HCT116 (cell line): ENCODE results near the gene ADAMTS20. TPM values are rescaled to one million over a fixed set of nuclear protein-coding genes. Genes with fewer than 3 reads are reported as not detected.

Experiments used
- ATAC-seq: fragments of 200-7000 bp; cut with Tn5 transposase; 2 replicates; pipeline ENCODE4 v1.9.1; 2020; ENCODE audit warnings: mild to moderate bottlenecking, moderate library complexity
- BruUV-seq: library from RNA; stranded (reverse); fragments of 400-500 nt; replicated peaks from 2 replicates; lab custom pipeline; 2021; lab: Mats Ljungman, UMichigan
- CTCF ChIA-PET: fragments of 300-600 bp; sonication (Branson Sonifier 250); formaldehyde crosslinking; loops from one replicate; lab custom pipeline; 2021; ENCODE audit warnings: antibody characterized with exemption; lab: Charles Lee
- POLR2A ChIA-PET: fragments of 300-600, 350-600 bp; sonication (Branson Sonifier 250); formaldehyde crosslinking; loops from one replicate; lab custom pipeline; 2021; ENCODE audit warnings: antibody characterized with exemption; lab: Charles Lee
- RAD21 ChIA-PET, 2 experiments: fragments of 300-600 bp; sonication (Branson Sonifier 250); formaldehyde crosslinking; loops; one replicate each; lab custom pipeline; 2023; ENCODE audit warnings: low total read pairs in 2 of 2; ENCODE audit not compliant: uncharacterized antibody in 2 of 2, unreplicated experiment in 2 of 2, low non-redundant PET in 1 of 2; lab: Charles Lee
- DNase-seq: peaks from one replicate; pipeline ENCODE4 v3.0.0-alpha.2; 2010; ENCODE audit warnings: low read depth, low spot score
- H2AFZ ChIP-seq: fragments of 200-600 bp; shearing (Covaris generic), sonication (generic); 2 replicates; pipeline ENCODE4 v1.6.1; 2017; ENCODE audit warnings: low read depth, mixed run types, mixed read lengths, antibody characterized with exemption, low read length; ENCODE audit not compliant: poor library complexity, severe bottlenecking
- H3K27ac ChIP-seq: 2 replicates; pipeline ENCODE4 v1.5.1; 2012; ENCODE audit warnings: low read depth, low read length
- H3K27me3 ChIP-seq: fragments of 200-600 bp; sonication (generic); 2 replicates; pipeline ENCODE4 v1.6.1; 2016; ENCODE audit warnings: mixed run types, low read length, mixed read lengths; ENCODE audit not compliant: insufficient read depth
- H3K36me3 ChIP-seq, 2 experiments: fragments of 200-500 bp in 1 of 2; fragments of 200-600 bp in 1 of 2; sonication (Bioruptor generic) in 1 of 2; sonication (generic) in 1 of 2; 2 replicates each; pipeline versions ENCODE4 v1.5.1 to v1.6.1; 2014 to 2016; ENCODE audit warnings: low read length in 2 of 2, inconsistent platforms in 1 of 2, mixed read lengths in 1 of 2, mixed run types in 1 of 2; ENCODE audit not compliant: insufficient read depth in 2 of 2, control insufficient read depth in 1 of 2
- H3K4me1 ChIP-seq, 2 experiments: fragments of 200-600 bp in 1 of 2; sonication (generic) in 1 of 2; 2 replicates each; pipeline versions ENCODE4 v1.5.1 to v1.6.1; 2012 to 2017; ENCODE audit warnings: low read length in 2 of 2, inconsistent platforms in 1 of 2, mild to moderate bottlenecking in 1 of 2, mixed read lengths in 1 of 2, mixed run types in 1 of 2, moderate library complexity in 1 of 2; ENCODE audit not compliant: insufficient read depth in 2 of 2, control insufficient read depth in 1 of 2
- H3K4me2 ChIP-seq: fragments of 200-600 bp; sonication (generic); 2 replicates; pipeline ENCODE4 v1.6.1; 2017; ENCODE audit warnings: mixed run types, low read length, mixed read lengths
- H3K4me3 ChIP-seq, 2 experiments: fragments of 200-600 bp in 1 of 2; sonication (generic) in 1 of 2; replicated peaks in 1 of 2; 2 replicates each; pipeline ENCODE4 v1.5.1; 2011 to 2016; ENCODE audit warnings: low read length in 2 of 2, control low read depth in 1 of 2, low read depth in 1 of 2, mild to moderate bottlenecking in 1 of 2, mixed read lengths in 1 of 2, mixed run types in 1 of 2
- H3K79me2 ChIP-seq: fragments of 200-600 bp; sonication (generic); 2 replicates; pipeline ENCODE4 v1.6.1; 2017; ENCODE audit warnings: mild to moderate bottlenecking, mixed run types, low read length, moderate library complexity, mixed read lengths; ENCODE audit not compliant: insufficient read depth
- H3K9ac ChIP-seq: fragments of 200-600 bp; sonication (generic); 2 replicates; pipeline ENCODE4 v1.6.1; 2016; ENCODE audit warnings: low read length, mixed read lengths
- H3K9me2 ChIP-seq: fragments of 200-600 bp; sonication (generic), shearing (Covaris generic); 2 replicates; pipeline ENCODE4 v1.6.1; 2017; ENCODE audit warnings: mixed run types, mild to moderate bottlenecking, moderate library complexity; ENCODE audit not compliant: insufficient read depth
- H3K9me3 ChIP-seq, 2 experiments: fragments of 200-500 bp in 1 of 2; fragments of 200-600 bp in 1 of 2; sonication (Bioruptor generic) in 1 of 2; sonication (generic) in 1 of 2; 2 replicates each; pipeline ENCODE4 v1.6.1; 2014 to 2017; ENCODE audit warnings: low read length in 2 of 2, mixed read lengths in 2 of 2, inconsistent platforms in 1 of 2, low read depth in 1 of 2, mild to moderate bottlenecking in 1 of 2, mixed run types in 1 of 2, moderate library complexity in 1 of 2; ENCODE audit not compliant: control insufficient read depth in 1 of 2, insufficient read depth in 1 of 2
- H4K20me1 ChIP-seq: fragments of 200-600 bp; sonication (generic), shearing (Covaris generic); 2 replicates; pipeline ENCODE4 v1.6.1; 2017; ENCODE audit warnings: mixed run types, mild to moderate bottlenecking, moderate library complexity; ENCODE audit not compliant: insufficient read depth
- ATF3 ChIP-seq: IDR thresholded peaks from 2 replicates; pipeline ENCODE4 v1.6.1; 2012
- CEBPB ChIP-seq: IDR thresholded peaks from 2 replicates; pipeline ENCODE4 v1.6.1; 2012; ENCODE audit warnings: low read depth
- EZH2 ChIP-seq: fragments of 200-600 bp; sonication (generic); IDR thresholded peaks from 2 replicates; pipeline ENCODE4 v1.6.1; 2017; ENCODE audit warnings: antibody characterized with exemption, mixed run types
- EZH2phosphoT487 ChIP-seq: fragments of 200-600 bp; IDR thresholded peaks from 2 replicates; pipeline ENCODE4 v1.6.1; 2018; ENCODE audit warnings: antibody characterized with exemption, borderline replicate concordance
- JUND ChIP-seq: IDR thresholded peaks from 2 replicates; pipeline ENCODE4 v1.6.1; 2012
- POLR2A ChIP-seq: IDR thresholded peaks from 2 replicates; pipeline ENCODE4 v1.7.0; 2011; ENCODE audit warnings: borderline replicate concordance; ENCODE audit not compliant: insufficient read depth, insufficient read length; ENCODE audit errors: extremely low read depth
- SIN3A ChIP-seq: IDR thresholded peaks from 2 replicates; pipeline ENCODE4 v1.6.1; 2012; ENCODE audit warnings: low read depth
- SP1 ChIP-seq: IDR thresholded peaks from 2 replicates; pipeline ENCODE4 v1.6.1; 2012; ENCODE audit warnings: low read depth
- SRF ChIP-seq: IDR thresholded peaks from 2 replicates; pipeline ENCODE4 v1.6.1; 2012; ENCODE audit warnings: low read depth
- TCF7L2 ChIP-seq: IDR thresholded peaks from 2 replicates; pipeline ENCODE4 v1.7.0; 2011; ENCODE audit warnings: borderline replicate concordance, inconsistent platforms; ENCODE audit not compliant: insufficient read depth, insufficient read length; ENCODE audit errors: extremely low read depth
- YY1 ChIP-seq: IDR thresholded peaks from 2 replicates; pipeline ENCODE4 v1.6.1; 2011; ENCODE audit warnings: low read length, low read depth, moderate library complexity, mild to moderate bottlenecking; ENCODE audit not compliant: insufficient replicate concordance; ENCODE audit errors: extremely low read depth
- ZBTB33 ChIP-seq: IDR thresholded peaks from 2 replicates; pipeline ENCODE4 v1.6.1; 2011; ENCODE audit warnings: mild to moderate bottlenecking, low read length, moderate library complexity; ENCODE audit not compliant: insufficient replicate concordance; ENCODE audit errors: extremely low read depth
- ZNF274 ChIP-seq: fragments of 200-500 bp; sonication (Bioruptor generic); IDR thresholded peaks from 2 replicates; pipeline ENCODE4 v1.6.1; 2014; ENCODE audit warnings: mild to moderate bottlenecking, low read depth, low read length, inconsistent platforms
- intact Hi-C: fragments of 100-400 bp; cut with micrococcal nuclease; formaldehyde crosslinking; loops from 2 replicates; pipeline ENCODE4 v1.10.0; 2022
- total RNA-seq: library from RNA; stranded (reverse); gene quantifications from one replicate; pipeline ENCODE4 v1.2.1, GENCODE V29; 2021; ENCODE audit not compliant: unreplicated experiment
- TF ChIP-seq, protein P1 (sequence below): IDR thresholded peaks from 2 replicates; pipeline ENCODE4 v1.6.1; 2012; ENCODE audit warnings: low read depth

ADAMTS20 gene
- total RNA-seq, 1 experiment from 2014 or later, result not detected

GRCh38 chr12:43453761-43454160, 98.2 kb downstream of the ADAMTS20 start:
- Histone ChIP-seq H3K4me3 (no peak overlapping the region), H3K36me3 (no peaks in the 10 kb centered on the region), H2AFZ (no peak overlapping the region), H3K9me2 (no peaks in the 10 kb centered on the region), H3K27ac (no peak overlapping the region), H3K9ac (no peak overlapping the region), H3K27me3 (no peaks in the 10 kb centered on the region), H3K79me2 (no peaks in the 10 kb centered on the region), H4K20me1 (no peaks in the 10 kb centered on the region), H3K4me2 (no peak overlapping the region), H3K9me3 (no peaks in the 10 kb centered on the region; a peak in 1 of 4 replicates), H3K4me1 (no peaks in the 10 kb centered on the region)
- RAD21 ChIA-PET, result no interaction called here
- TF ChIP-seq YY1 (no peak), JUND (no peak), POLR2A (no peak), ATF3 (no peak), SP1 (no peak), SRF (no peak), TCF7L2 (no peak), ZBTB33 (no peak), EZH2 (no peak), CEBPB (no peak), EZH2phosphoT487 (no peak), ZNF274 (no peak), SIN3A (no peak)
- TF ChIP-seq, protein P1, sequence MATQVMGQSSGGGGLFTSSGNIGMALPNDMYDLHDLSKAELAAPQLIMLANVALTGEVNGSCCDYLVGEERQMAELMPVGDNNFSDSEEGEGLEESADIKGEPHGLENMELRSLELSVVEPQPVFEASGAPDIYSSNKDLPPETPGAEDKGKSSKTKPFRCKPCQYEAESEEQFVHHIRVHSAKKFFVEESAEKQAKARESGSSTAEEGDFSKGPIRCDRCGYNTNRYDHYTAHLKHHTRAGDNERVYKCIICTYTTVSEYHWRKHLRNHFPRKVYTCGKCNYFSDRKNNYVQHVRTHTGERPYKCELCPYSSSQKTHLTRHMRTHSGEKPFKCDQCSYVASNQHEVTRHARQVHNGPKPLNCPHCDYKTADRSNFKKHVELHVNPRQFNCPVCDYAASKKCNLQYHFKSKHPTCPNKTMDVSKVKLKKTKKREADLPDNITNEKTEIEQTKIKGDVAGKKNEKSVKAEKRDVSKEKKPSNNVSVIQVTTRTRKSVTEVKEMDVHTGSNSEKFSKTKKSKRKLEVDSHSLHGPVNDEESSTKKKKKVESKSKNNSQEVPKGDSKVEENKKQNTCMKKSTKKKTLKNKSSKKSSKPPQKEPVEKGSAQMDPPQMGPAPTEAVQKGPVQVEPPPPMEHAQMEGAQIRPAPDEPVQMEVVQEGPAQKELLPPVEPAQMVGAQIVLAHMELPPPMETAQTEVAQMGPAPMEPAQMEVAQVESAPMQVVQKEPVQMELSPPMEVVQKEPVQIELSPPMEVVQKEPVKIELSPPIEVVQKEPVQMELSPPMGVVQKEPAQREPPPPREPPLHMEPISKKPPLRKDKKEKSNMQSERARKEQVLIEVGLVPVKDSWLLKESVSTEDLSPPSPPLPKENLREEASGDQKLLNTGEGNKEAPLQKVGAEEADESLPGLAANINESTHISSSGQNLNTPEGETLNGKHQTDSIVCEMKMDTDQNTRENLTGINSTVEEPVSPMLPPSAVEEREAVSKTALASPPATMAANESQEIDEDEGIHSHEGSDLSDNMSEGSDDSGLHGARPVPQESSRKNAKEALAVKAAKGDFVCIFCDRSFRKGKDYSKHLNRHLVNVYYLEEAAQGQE, result no peak
- intact Hi-C loops, result no loop called here
- ATAC-seq (no peak), DNase-seq (no peak)
- BruUV-seq, result no TSS peak
- CTCF ChIA-PET, result no interaction called here
- POLR2A ChIA-PET, result no interaction called here
